ENCODE results near the gene SLC38A2.

SLC38A2 gene

GRCh38 chr12:46395388-46395787, 22.8 kb upstream of the SLC38A2 start:
- Histone ChIP-seq H3K79me2 (ENCODE audit: control insufficient read depth, insufficient read depth, low read length, unreplicated experiment) (peaks cover 4% of the 10 kb centered on the region), H3K36me3 (ENCODE audit: insufficient read depth, low read length) (0 out of 2 replicates have a peak, but pooled peaks cover 4% of the 10 kb centered on the region), H3K27ac (ENCODE audit: low read depth, low read length) (no peak overlapping the region), H3K4me3 (ENCODE audit: low read depth, low read length) (no peak overlapping the region), H3K27me3 (ENCODE audit: insufficient read depth, low read length) (no peaks in the 10 kb centered on the region), H2AFZ (ENCODE audit: low read length, unreplicated experiment) (no peak overlapping the region), H3K4me1 (ENCODE audit: control insufficient read depth, insufficient read depth, low read length, unreplicated experiment) (peaks cover 28% of the 10 kb centered on the region)

GRCh38 chr12:46391630-46392029, 19.1 kb upstream of the SLC38A2 start:
- Histone ChIP-seq H2AFZ (ENCODE audit: low read length, unreplicated experiment) (no peak overlapping the region), H3K79me2 (ENCODE audit: control insufficient read depth, insufficient read depth, low read length, unreplicated experiment) (peaks cover 11% of the 10 kb centered on the region), H3K4me3 (ENCODE audit: low read depth, low read length) (peak overlapping the region; percentile 38; the same call in 1 of the 2 replicates), H3K27me3 (ENCODE audit: insufficient read depth, low read length) (no peaks in the 10 kb centered on the region), H3K27ac (ENCODE audit: low read depth, low read length) (peak overlapping the region; percentile 98), H3K36me3 (ENCODE audit: insufficient read depth, low read length) (0 out of 2 replicates have a peak, but pooled peaks cover 4% of the 10 kb centered on the region), H3K4me1 (ENCODE audit: control insufficient read depth, insufficient read depth, low read length, unreplicated experiment) (peaks cover 63% of the 10 kb centered on the region)

GRCh38 chr12:46390881-46391280, 18.3 kb upstream of the SLC38A2 start:
- Histone ChIP-seq H2AFZ (ENCODE audit: low read length, unreplicated experiment) (peak overlapping the region; percentile 36), H3K27ac (ENCODE audit: low read depth, low read length) (peak overlapping the region; percentile 98), H3K4me3 (ENCODE audit: low read depth, low read length) (peak overlapping the region; percentile 38; the same call in 1 of the 2 replicates), H3K79me2 (ENCODE audit: control insufficient read depth, insufficient read depth, low read length, unreplicated experiment) (peaks cover 11% of the 10 kb centered on the region), H3K27me3 (ENCODE audit: insufficient read depth, low read length) (no peaks in the 10 kb centered on the region), H3K36me3 (ENCODE audit: insufficient read depth, low read length) (0 out of 2 replicates have a peak, but pooled peaks cover 4% of the 10 kb centered on the region), H3K4me1 (ENCODE audit: control insufficient read depth, insufficient read depth, low read length, unreplicated experiment) (peaks cover 67% of the 10 kb centered on the region)

GRCh38 chr12:46390304-46390703, 17.7 kb upstream of the SLC38A2 start:
- Histone ChIP-seq H3K4me1 (ENCODE audit: control insufficient read depth, insufficient read depth, low read length, unreplicated experiment) (peaks cover 73% of the 10 kb centered on the region), H3K27ac (ENCODE audit: low read depth, low read length) (peak overlapping the region; percentile 98), H3K79me2 (ENCODE audit: control insufficient read depth, insufficient read depth, low read length, unreplicated experiment) (peaks cover 15% of the 10 kb centered on the region), H3K27me3 (ENCODE audit: insufficient read depth, low read length) (no peaks in the 10 kb centered on the region), H3K36me3 (ENCODE audit: insufficient read depth, low read length) (0 out of 2 replicates have a peak, but pooled peaks cover 4% of the 10 kb centered on the region), H3K4me3 (ENCODE audit: low read depth, low read length) (no peak overlapping the region; the same call in 1 of the 2 replicates), H2AFZ (ENCODE audit: low read length, unreplicated experiment) (peak overlapping the region; percentile 36)

- Histone ChIP-seq H3K36me3 (ENCODE audit: insufficient read depth, low read length) (0 out of 2 replicates have a peak, but pooled peaks cover 4% of the 10 kb centered on the region), H3K4me3 (ENCODE audit: low read depth, low read length) (peak overlapping the region; percentile 52)
Measured at GRCh38 chr12:46389031-46389616, 16.6 kb upstream of the SLC38A2 start.

GRCh38 chr12:46388427-46389021, 16.0 kb upstream of the SLC38A2 start:
- Histone ChIP-seq H3K4me3 (ENCODE audit: low read depth, low read length) (peak overlapping the region; percentile 52), H2AFZ (ENCODE audit: low read length, unreplicated experiment) (peak overlapping the region; percentile 5), H3K36me3 (ENCODE audit: insufficient read depth, low read length) (0 out of 2 replicates have a peak, but pooled peaks cover 3% of the 10 kb centered on the region), H3K27me3 (ENCODE audit: insufficient read depth, low read length) (no peaks in the 10 kb centered on the region), H3K79me2 (ENCODE audit: control insufficient read depth, insufficient read depth, low read length, unreplicated experiment) (peaks cover 27% of the 10 kb centered on the region), H3K27ac (ENCODE audit: low read depth, low read length) (peak overlapping the region; percentile 98), H3K4me1 (ENCODE audit: control insufficient read depth, insufficient read depth, low read length, unreplicated experiment) (peaks cover 84% of the 10 kb centered on the region)

More at GRCh38 chr12:46389031-46389616, 16.6 kb upstream of the SLC38A2 start:
- peaks cover 25% of the 10 kb centered on the region for H3K79me2 ChIP-seq (ENCODE audit: control insufficient read depth, insufficient read depth, low read length, unreplicated experiment)
- H2AFZ ChIP-seq (ENCODE audit: low read length, unreplicated experiment), result no peak overlapping the region
- H3K4me1 ChIP-seq (ENCODE audit: control insufficient read depth, insufficient read depth, low read length, unreplicated experiment), result peaks cover 84% of the 10 kb centered on the region
- H3K27ac ChIP-seq (ENCODE audit: low read depth, low read length), result peak overlapping the region; percentile 98
- H3K27me3 ChIP-seq (ENCODE audit: insufficient read depth, low read length), result no peaks in the 10 kb centered on the region

GRCh38 chr12:46387670-46388069, 15.1 kb upstream of the SLC38A2 start:
- Histone ChIP-seq H3K27ac (ENCODE audit: low read depth, low read length) (peak overlapping the region; percentile 98), H2AFZ (ENCODE audit: low read length, unreplicated experiment) (no peak overlapping the region), H3K36me3 (ENCODE audit: insufficient read depth, low read length) (no peaks in the 10 kb centered on the region), H3K4me3 (ENCODE audit: low read depth, low read length) (peak overlapping the region; percentile 52; the same call in 1 of the 2 replicates), H3K27me3 (ENCODE audit: insufficient read depth, low read length) (no peaks in the 10 kb centered on the region), H3K4me1 (ENCODE audit: control insufficient read depth, insufficient read depth, low read length, unreplicated experiment) (peaks cover 80% of the 10 kb centered on the region), H3K79me2 (ENCODE audit: control insufficient read depth, insufficient read depth, low read length, unreplicated experiment) (peaks cover 29% of the 10 kb centered on the region)

GRCh38 chr12:46386877-46387629, 14.5 kb upstream of the SLC38A2 start:
- peak overlapping the region; percentile 98 for H3K27ac ChIP-seq (ENCODE audit: low read depth, low read length)
- no peaks in the 10 kb centered on the region for H3K27me3 ChIP-seq (ENCODE audit: insufficient read depth, low read length)
- H3K79me2 ChIP-seq (ENCODE audit: control insufficient read depth, insufficient read depth, low read length, unreplicated experiment), result peaks cover 35% of the 10 kb centered on the region
- no peak overlapping the region for H2AFZ ChIP-seq (ENCODE audit: low read length, unreplicated experiment)
- H3K4me1 ChIP-seq (ENCODE audit: control insufficient read depth, insufficient read depth, low read length, unreplicated experiment), result peaks cover 80% of the 10 kb centered on the region
- H3K36me3 ChIP-seq (ENCODE audit: insufficient read depth, low read length), result no peaks in the 10 kb centered on the region
- H3K4me3 ChIP-seq (ENCODE audit: low read depth, low read length), result peak overlapping the region; percentile 52

GRCh38 chr12:46386360-46386867, 13.8 kb upstream of the SLC38A2 start:
- Histone ChIP-seq H3K4me1 (ENCODE audit: control insufficient read depth, insufficient read depth, low read length, unreplicated experiment) (peaks cover 78% of the 10 kb centered on the region), H3K4me3 (ENCODE audit: low read depth, low read length) (peak overlapping the region; percentile 12; the same call in 1 of the 2 replicates), H2AFZ (ENCODE audit: low read length, unreplicated experiment) (no peak overlapping the region), H3K36me3 (ENCODE audit: insufficient read depth, low read length) (no peaks in the 10 kb centered on the region), H3K27me3 (ENCODE audit: insufficient read depth, low read length) (no peaks in the 10 kb centered on the region), H3K79me2 (ENCODE audit: control insufficient read depth, insufficient read depth, low read length, unreplicated experiment) (peaks cover 38% of the 10 kb centered on the region), H3K27ac (ENCODE audit: low read depth, low read length) (peak overlapping the region; percentile 98)

GRCh38 chr12:46385438-46385837, 12.9 kb upstream of the SLC38A2 start:
- Histone ChIP-seq H3K4me3 (ENCODE audit: low read depth, low read length) (peak overlapping the region; percentile 87), H3K27ac (ENCODE audit: low read depth, low read length) (peak overlapping the region; percentile 98), H3K36me3 (ENCODE audit: insufficient read depth, low read length) (no peaks in the 10 kb centered on the region), H3K79me2 (ENCODE audit: control insufficient read depth, insufficient read depth, low read length, unreplicated experiment) (peaks cover 34% of the 10 kb centered on the region), H3K4me1 (ENCODE audit: control insufficient read depth, insufficient read depth, low read length, unreplicated experiment) (peaks cover 69% of the 10 kb centered on the region), H3K27me3 (ENCODE audit: insufficient read depth, low read length) (no peaks in the 10 kb centered on the region), H2AFZ (ENCODE audit: low read length, unreplicated experiment) (no peak overlapping the region)
